Kidney epithelial cell (primary cell): Measurements from ENCODE around the gene FA2H. TPM values are rescaled to one million over a fixed set of nuclear protein-coding genes. Genes with fewer than 3 reads are reported as not detected.

Experiments
- DNase-seq: peaks from one replicate; pipeline ENCODE4 v3.0.0-alpha.2; 2010; ENCODE audit warnings: low read depth
- H3K27me3 ChIP-seq: 2 replicates; pipeline ENCODE4 v1.6.0; 2011; ENCODE audit warnings: low read length; ENCODE audit not compliant: control insufficient read depth, insufficient read depth
- H3K36me3 ChIP-seq: 2 replicates; pipeline ENCODE4 v1.5.1; 2011; ENCODE audit warnings: low read length; ENCODE audit not compliant: control insufficient read depth, insufficient read depth
- H3K4me3 ChIP-seq: 2 replicates; pipeline ENCODE4 v1.5.1; 2011; ENCODE audit warnings: low read depth, mild to moderate bottlenecking, control low read depth, low read length
- total RNA-seq: library from RNA; depleted of rRNA; stranded (reverse); fragments of >200 nt; gene quantifications from 2 replicates; pipeline ENCODE4 v1.2.3, GENCODE V29; 2015
- TF ChIP-seq, protein P1 (sequence below): IDR thresholded peaks from 2 replicates; pipeline ENCODE4 v1.5.1; 2011; ENCODE audit warnings: mild to moderate bottlenecking, moderate library complexity, low read length, control low read depth, inconsistent platforms; ENCODE audit not compliant: insufficient read depth, poor library complexity, severe bottlenecking

FA2H gene
- total RNA-seq, 1 donor from 2014 or later = 12.4 TPM

DNA sequence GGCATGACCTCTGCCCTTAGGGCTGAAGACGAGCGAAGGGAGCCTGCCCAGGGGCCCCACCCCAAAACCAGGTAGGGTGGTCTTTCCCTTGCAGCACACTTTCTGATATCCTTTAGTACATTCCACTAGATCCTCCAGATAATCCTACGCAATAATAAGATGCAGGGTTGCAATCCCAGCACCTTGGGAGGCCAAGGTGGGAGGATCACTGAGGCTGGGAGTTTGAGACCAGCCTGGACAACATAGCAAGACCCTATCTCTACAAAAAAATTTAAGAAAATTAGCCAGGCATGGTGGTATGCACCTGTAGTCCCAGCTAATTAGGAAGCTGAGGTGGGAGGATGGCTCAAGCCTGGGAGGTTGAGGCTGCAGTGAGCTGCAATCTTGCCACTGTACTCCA lies 39.1 kb downstream of the FA2H start:
- DNase-seq = no peak
- Histone ChIP-seq H3K4me3 (no peak overlapping the region), H3K36me3 (no peaks in the 10 kb centered on the region), H3K27me3 (no peaks in the 10 kb centered on the region)
- TF ChIP-seq, protein P1, sequence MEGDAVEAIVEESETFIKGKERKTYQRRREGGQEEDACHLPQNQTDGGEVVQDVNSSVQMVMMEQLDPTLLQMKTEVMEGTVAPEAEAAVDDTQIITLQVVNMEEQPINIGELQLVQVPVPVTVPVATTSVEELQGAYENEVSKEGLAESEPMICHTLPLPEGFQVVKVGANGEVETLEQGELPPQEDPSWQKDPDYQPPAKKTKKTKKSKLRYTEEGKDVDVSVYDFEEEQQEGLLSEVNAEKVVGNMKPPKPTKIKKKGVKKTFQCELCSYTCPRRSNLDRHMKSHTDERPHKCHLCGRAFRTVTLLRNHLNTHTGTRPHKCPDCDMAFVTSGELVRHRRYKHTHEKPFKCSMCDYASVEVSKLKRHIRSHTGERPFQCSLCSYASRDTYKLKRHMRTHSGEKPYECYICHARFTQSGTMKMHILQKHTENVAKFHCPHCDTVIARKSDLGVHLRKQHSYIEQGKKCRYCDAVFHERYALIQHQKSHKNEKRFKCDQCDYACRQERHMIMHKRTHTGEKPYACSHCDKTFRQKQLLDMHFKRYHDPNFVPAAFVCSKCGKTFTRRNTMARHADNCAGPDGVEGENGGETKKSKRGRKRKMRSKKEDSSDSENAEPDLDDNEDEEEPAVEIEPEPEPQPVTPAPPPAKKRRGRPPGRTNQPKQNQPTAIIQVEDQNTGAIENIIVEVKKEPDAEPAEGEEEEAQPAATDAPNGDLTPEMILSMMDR = no peak

DNA sequence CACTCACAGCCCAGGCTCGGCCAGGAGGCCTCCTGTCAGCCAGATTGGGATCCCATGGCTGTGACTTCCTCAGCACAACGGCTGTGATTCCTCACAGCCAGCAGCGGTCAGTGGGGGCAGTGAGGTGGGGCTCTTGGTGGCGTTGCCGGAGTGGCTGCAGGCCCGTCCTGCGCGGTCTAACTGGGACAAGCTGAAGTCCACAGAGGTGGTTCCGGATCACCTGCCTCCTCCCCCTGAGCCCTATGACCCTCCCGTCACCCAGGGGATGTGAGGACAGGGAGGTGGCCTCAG lies 39.5 kb downstream of the FA2H start:
- TF ChIP-seq, protein P1 = no peak
- no peak overlapping the region for H3K4me3 ChIP-seq

DNA sequence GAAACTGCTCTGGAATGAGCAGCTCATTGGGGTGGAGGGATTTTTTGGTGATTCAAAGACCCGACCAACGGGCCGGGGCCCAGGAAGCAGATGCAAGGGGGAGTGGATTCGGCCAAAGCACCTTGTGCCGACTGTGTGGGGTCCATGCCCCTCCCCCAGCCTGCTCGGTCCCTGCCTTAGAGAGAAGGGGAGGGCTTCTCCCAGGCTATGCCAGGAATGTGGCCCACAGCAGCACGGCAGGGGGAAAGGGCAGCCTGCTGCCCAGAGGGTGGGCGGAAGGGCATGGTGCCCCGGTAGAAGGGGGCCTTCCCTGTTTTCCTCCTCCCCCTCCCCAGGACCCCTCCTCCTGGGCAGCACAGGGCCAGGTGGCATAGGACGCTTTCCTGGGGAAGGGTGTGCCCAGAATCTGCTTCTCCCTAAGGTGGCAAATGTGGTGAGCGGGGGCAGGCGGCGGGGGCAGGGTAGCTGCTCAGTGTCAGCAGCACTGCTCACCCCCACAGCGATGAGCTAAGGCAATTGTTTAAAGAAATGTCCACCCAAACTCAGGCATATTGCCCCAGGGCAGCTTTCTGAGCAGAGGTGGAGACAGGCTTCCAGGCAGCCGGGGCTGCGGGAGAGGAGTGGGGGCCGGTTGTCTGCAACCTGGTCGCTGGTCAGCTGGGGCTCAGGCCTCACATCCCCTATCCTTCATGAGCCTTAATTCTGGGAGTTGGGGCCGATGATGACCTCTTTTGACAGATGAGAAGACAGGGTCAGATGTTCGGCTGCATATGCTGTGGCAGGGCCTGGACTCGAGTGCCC lies 40.1 kb downstream of the FA2H start:
- TF ChIP-seq, protein P1 = no peak

More for the DNA sequence above, 39.5 kb downstream of the FA2H start:
- Histone ChIP-seq H3K36me3 (no peaks in the 10 kb centered on the region), H3K27me3 (no peaks in the 10 kb centered on the region)
- no peak for DNase-seq

DNA sequence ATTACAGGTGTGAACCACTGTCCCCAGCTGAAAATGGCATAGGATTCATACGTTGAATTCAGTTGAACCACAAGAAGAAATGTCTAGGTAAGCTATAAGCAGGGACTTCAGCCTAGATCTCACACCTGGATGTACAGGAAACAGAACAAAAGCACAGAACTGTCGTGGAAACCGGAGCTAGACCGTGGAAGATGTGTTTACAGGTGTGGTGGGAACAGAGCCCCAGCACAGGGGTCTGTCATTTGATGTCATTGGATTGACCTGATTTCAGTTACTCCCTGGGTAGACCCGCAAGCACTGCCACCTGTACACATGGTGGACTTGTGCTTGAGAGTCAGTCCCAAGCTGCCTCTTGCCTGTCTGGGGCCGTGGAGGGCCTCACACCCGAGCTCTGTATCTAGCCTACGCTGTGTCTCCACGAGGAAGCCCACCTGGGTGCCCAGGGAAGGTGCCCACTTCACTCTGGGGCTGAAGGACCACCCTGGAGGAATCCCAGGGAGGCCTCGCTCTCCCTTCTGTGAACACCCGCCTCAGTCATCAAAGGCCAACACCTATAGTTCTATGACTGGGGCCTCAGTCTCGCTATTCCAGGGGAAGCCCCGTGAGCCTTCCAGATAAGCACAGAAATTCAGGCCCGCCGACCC lies 41.8 kb downstream of the FA2H start:
- Histone ChIP-seq H3K36me3 (no peaks in the 10 kb centered on the region), H3K4me3 (no peak overlapping the region), H3K27me3 (no peaks in the 10 kb centered on the region)
- no peak for DNase-seq
- TF ChIP-seq, protein P1 = no peak

More for the DNA sequence above, 40.1 kb downstream of the FA2H start:
- Histone ChIP-seq H3K27me3 (no peaks in the 10 kb centered on the region), H3K4me3 (no peak overlapping the region), H3K36me3 (no peaks in the 10 kb centered on the region)
- DNase-seq = no peak

DNA sequence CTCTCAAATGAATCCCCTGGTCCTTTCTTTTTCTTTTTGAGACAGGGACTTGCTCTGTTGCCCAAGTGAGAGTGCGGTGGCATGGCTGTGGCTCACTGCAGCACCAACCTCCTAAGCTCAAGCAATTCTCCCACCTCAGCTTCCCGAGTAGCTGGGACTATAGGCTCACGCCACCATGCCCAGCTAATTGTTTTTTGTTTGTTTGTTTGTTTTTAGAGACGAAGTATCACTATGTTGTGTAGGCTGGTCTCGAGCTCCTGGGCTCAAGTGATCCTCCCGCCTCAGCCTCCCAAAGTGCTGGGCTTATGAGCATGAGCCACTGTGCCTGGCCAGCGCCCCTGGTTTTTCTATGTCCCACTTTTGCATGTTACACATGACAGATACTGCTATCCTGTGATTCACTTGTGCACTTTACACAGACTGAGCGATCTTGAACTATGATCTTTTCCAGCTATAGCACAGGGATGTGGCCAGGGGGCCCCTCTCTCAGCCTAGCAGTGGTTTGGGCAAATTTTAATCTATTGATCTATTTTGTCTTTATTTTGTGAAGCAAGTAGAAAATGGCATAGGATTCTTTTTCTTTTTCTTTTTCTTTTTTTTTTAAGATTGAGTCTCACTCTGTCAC lies 42.7 kb downstream of the FA2H start:
- TF ChIP-seq, protein P1 = no peak

More for the DNA sequence above, 42.7 kb downstream of the FA2H start:
- no peaks in the 10 kb centered on the region for H3K36me3 ChIP-seq
- no peak overlapping the region for H3K4me3 ChIP-seq
- no peak for DNase-seq
- H3K27me3 ChIP-seq = no peaks in the 10 kb centered on the region
